HFF-Myc (cell line): ENCODE data around the gene PILRB.
A peak's percentile ranks its signal among the peaks of the same experiment; 100 is the strongest.

Experiments
- DNase-seq: peaks from one replicate; pipeline ENCODE4 v3.0.0-alpha.2; 2011; ENCODE audit warnings: low read depth; ENCODE audit errors: extremely low read depth
- H3K4me3 ChIP-seq: replicated peaks from 2 replicates; pipeline ENCODE4 v1.5.1; 2011; ENCODE audit warnings: low read depth, mild to moderate bottlenecking, control low read depth, low read length
- CTCF ChIP-seq: IDR thresholded peaks from 2 replicates; pipeline ENCODE4 v1.5.1; 2012; ENCODE audit warnings: mild to moderate bottlenecking, low read depth, low read length, control low read depth; ENCODE audit errors: missing control alignments

PILRB gene

DNA sequence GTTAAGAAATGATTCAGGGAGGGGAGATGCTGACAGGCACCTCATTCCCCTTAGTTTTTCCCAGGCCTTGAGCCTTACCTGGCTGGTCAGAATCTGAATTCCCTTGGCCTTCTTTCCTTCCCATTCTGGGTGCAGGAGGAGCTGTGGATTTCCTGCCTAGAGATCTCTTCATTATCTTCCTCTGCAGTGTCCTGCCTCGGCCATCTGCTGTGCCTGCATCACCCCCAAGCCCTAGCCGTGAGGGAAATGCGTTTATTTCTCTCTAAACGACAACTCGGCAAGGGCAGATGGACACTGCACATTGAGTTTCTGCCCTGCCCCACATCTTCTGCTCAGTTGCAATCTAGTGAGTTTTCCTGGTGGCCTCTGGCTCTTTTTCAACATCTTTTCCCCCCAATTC is 43.9 kb downstream of the PILRB start:
- no peak for TF ChIP-seq CTCF
- H3K4me3 ChIP-seq = no peak overlapping the region
- no peak for DNase-seq

- TF ChIP-seq CTCF = no peak
- H3K4me3 ChIP-seq = no peak overlapping the region
- DNase-seq = no peak
Measured at GRCh38 chr7:100402241-100402640, 44.3 kb downstream of the PILRB start.

- H3K4me3 ChIP-seq = no peak overlapping the region
- no peak for TF ChIP-seq CTCF
- DNase-seq = no peak
Measured at GRCh38 chr7:100406767-100407166, 48.9 kb downstream of the PILRB start.

DNA sequence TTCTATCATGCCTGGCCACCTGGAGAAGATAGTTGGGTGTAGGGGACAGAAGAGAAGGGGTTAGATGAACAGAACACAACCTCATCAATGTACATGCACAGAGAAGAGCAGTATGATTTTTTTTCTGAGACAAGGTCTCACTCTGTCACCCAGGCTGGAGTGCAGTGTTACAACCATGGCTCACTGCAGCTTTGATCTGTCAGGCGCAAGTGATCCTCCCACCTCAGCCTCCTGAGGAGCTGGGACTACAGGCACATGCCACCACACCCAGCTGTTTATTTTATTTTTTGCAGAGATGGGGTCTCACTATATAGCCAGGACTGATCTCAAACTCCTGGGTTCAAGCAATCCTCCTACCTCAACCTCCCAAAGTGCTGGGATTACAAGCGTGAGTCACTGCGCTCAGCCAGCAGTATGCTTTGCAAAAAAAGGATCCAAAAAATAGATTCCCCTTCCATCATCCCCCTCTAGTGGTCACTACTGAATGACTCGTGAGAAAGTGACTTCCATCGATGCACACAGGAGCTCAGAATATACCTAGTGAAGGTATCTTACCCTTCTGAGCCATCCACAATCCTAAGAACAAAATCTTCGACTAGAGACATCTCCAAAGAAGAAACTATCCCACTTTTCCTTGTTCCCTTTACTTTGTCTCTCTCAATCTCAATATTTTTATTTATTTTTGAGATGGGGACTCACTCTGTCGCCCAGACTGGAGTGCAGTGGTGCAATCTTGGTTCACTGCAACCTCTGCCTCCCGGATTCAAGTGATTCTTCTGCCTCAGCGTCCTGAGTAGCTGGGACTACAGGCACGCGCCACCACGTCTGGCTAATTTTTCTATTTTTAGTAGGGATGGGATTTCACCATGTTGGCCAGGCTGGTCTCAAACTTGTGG is 49.6 kb downstream of the PILRB start:
- peak; percentile 71 for TF ChIP-seq CTCF
- peak; percentile 41 for DNase-seq
- no peak overlapping the region for H3K4me3 ChIP-seq

GRCh38 chr7:100411101-100411500 is 53.2 kb downstream of the PILRB start:
- H3K4me3 ChIP-seq = no peak overlapping the region
- DNase-seq = no peak
- TF ChIP-seq CTCF = no peak

GRCh38 chr7:100413346-100413745 is 55.4 kb downstream of the PILRB start:
- TF ChIP-seq CTCF = no peak
- DNase-seq = no peak
- H3K4me3 ChIP-seq = no peak overlapping the region
